Measurements from ENCODE around the gene ST6GAL1. TPM values are rescaled to one million over a fixed set of nuclear protein-coding genes. Genes with fewer than 3 reads are reported as not detected.
"Not testable (repeated sequence)": the region's sequence is repeated elsewhere in the genome, so short reads cannot be mapped to it uniquely, and the experiment has no call there.

Gene ST6GAL1
- polyA plus RNA-seq, 3 donors, result 19.0 to 24.4 (median 20.5) TPM

GRCh38 chr3:186890911-186891310 lies 39.4 kb upstream of the ST6GAL1 start:
- Histone ChIP-seq H3K4me3 (replicated peaks in 1 of 3; ENCODE audit: low read depth in 2 of 3, low read length in 3 of 3) (no peak overlapping the region), H3K36me3 (replicated peaks in 1 of 2; ENCODE audit: control insufficient read depth in 1 of 2, insufficient read depth in 2 of 2, low read length in 2 of 2) (no peaks in the 10 kb centered on the region), H3K27me3 (ENCODE audit: control insufficient read depth in 2 of 2, insufficient read depth in 2 of 2, low read length in 2 of 2) (no peaks in the 10 kb centered on the region), H3K9me3 (replicated peaks in 1 of 2; ENCODE audit: control insufficient read depth in 1 of 2, insufficient read depth in 1 of 2, low read length in 2 of 2) (no peaks in the 10 kb centered on the region), H3K27ac (ENCODE audit: low read depth in 1 of 2, low read length in 2 of 2) (no peak overlapping the region), H3K4me2 (replicated peaks; ENCODE audit: extremely low read depth, low read length, poor library complexity, severe bottlenecking) (no peak overlapping the region), H4K20me1 (ENCODE audit: insufficient read depth, low read length) (no peaks in the 10 kb centered on the region), H2AFZ (ENCODE audit: insufficient read depth, low read depth, low read length, poor library complexity, severe bottlenecking) (no peak overlapping the region), H3K79me2 (ENCODE audit: insufficient read depth, low read length) (no peaks in the 10 kb centered on the region), H3K4me1 (ENCODE audit: control insufficient read depth in 1 of 2, insufficient read depth in 2 of 2, low read length in 2 of 2) (no peaks in the 10 kb centered on the region), H3K9ac (ENCODE audit: insufficient read depth, low read length, poor library complexity, severe bottlenecking) (no peak overlapping the region)
- no peak for DNase-seq
- no peak for TF ChIP-seq CTCF (IDR thresholded peaks at IDR 0.05)
- no peak overlapping the region for H3K27ac Mint-ChIP-seq
- H3K36me3 Mint-ChIP-seq, result no peaks in the 10 kb centered on the region
- H3K9me3 Mint-ChIP-seq, result peaks cover 4 to 11% (median 8%) of the 10 kb centered on the region in 7 donors
- H3K27me3 Mint-ChIP-seq (ENCODE audit: low read depth in 3 of 3), result peaks cover 0 to 6% (median 0%) of the 10 kb centered on the region in 3 donors
- H3K4me1 Mint-ChIP-seq, result peaks cover 4% of the 10 kb centered on the region
- intact Hi-C loops (cut with micrococcal nuclease), result no loop called here
- no peak overlapping the region for H3K4me3 Mint-ChIP-seq

- H3K79me2 ChIP-seq (ENCODE audit: insufficient read depth, low read length); H3K9ac ChIP-seq (ENCODE audit: insufficient read depth, low read length, poor library complexity, severe bottlenecking); intact Hi-C loops (cut with micrococcal nuclease); H3K36me3 ChIP-seq (replicated peaks in 1 of 2; ENCODE audit: control insufficient read depth in 1 of 2, insufficient read depth in 2 of 2, low read length in 2 of 2); H3K27ac Mint-ChIP-seq; H3K4me3 ChIP-seq (replicated peaks in 1 of 3; ENCODE audit: low read depth in 2 of 3, low read length in 3 of 3); H3K4me3 Mint-ChIP-seq; H3K4me1 Mint-ChIP-seq; H3K27me3 ChIP-seq (ENCODE audit: control insufficient read depth in 2 of 2, insufficient read depth in 2 of 2, low read length in 2 of 2); DNase-seq; H2AFZ ChIP-seq (ENCODE audit: insufficient read depth, low read depth, low read length, poor library complexity, severe bottlenecking); H3K9me3 ChIP-seq (replicated peaks in 1 of 2; ENCODE audit: control insufficient read depth in 1 of 2, insufficient read depth in 1 of 2, low read length in 2 of 2); H3K27me3 Mint-ChIP-seq (ENCODE audit: low read depth in 3 of 3); H3K36me3 Mint-ChIP-seq; H3K4me2 ChIP-seq (replicated peaks; ENCODE audit: extremely low read depth, low read length, poor library complexity, severe bottlenecking); H3K27ac ChIP-seq (ENCODE audit: low read depth in 1 of 2, low read length in 2 of 2); H4K20me1 ChIP-seq (ENCODE audit: insufficient read depth, low read length); H3K4me1 ChIP-seq (ENCODE audit: control insufficient read depth in 1 of 2, insufficient read depth in 2 of 2, low read length in 2 of 2): not testable (repeated sequence)
- peaks cover 4 to 13% (median 8%) of the 10 kb centered on the region in 7 donors for H3K9me3 Mint-ChIP-seq
- WGBS (ENCODE audit: insufficient coverage), result no CpG with 5 or more reads among the region's 2 CpGs
Observed at GRCh38 chr3:186893071-186893470, 37.3 kb upstream of the ST6GAL1 start.
